Upper lobe of left lung (tissue), 6 donors: ENCODE measurements around the gene FAM3C. TPM values are rescaled to one million over a fixed set of nuclear protein-coding genes. Genes with fewer than 3 reads are reported as not detected.

ENCODE experiments used
- ATAC-seq, 2 donors: fragments of 200-7000 bp; cut with Tn5 transposase; one replicate each; pipeline ENCODE4 v1.9.1; 2022; ENCODE audit warnings: mild to moderate bottlenecking in 2 of 2, moderate library complexity in 2 of 2; ENCODE audit not compliant: low FRiP score in 2 of 2
- DNase-seq, 2 donors: peaks; one replicate each; pipeline ENCODE4 v3.0.0-alpha.2; 2019 to 2020
- H3K27ac ChIP-seq, 4 donors: fragments of 200-600 bp; sonication (generic); one replicate each; pipeline ENCODE4 v1.5.1; 2016 to 2019
- H3K27me3 ChIP-seq, 4 donors: fragments of 200-600 bp; sonication (generic); one replicate each; pipeline ENCODE4 v1.5.1; 2017 to 2019
- H3K36me3 ChIP-seq, 4 donors: fragments of 200-600 bp; sonication (generic); one replicate each; pipeline ENCODE4 v1.5.1; 2016 to 2019
- H3K4me1 ChIP-seq, 4 donors: fragments of 200-600 bp; sonication (generic); one replicate each; pipeline ENCODE4 v1.5.1; 2018 to 2019
- H3K4me3 ChIP-seq, 4 donors: fragments of 200-600 bp; sonication (generic); one replicate each; pipeline ENCODE4 v1.5.1; 2017 to 2019; ENCODE audit warnings: mild to moderate bottlenecking in 2 of 4, moderate library complexity in 1 of 4
- H3K9me3 ChIP-seq, 4 donors: fragments of 200-600 bp; sonication (generic); one replicate each; pipeline ENCODE4 v1.5.1; 2018 to 2019
- CTCF ChIP-seq, 6 experiments: fragments of 450-650 bp in 4 of 6; fragments of 200-600 bp in 2 of 6; sonication (generic) in 2 of 6; IDR thresholded peaks; one replicate each; pipeline ENCODE4 v1.5.1; 2016 to 2019; ENCODE audit warnings: antibody characterized with exemption in 6 of 6
- EP300 ChIP-seq, 4 donors: sonication (generic); formaldehyde crosslinking; IDR thresholded peaks; one replicate each; pipeline ENCODE4 v1.5.1; 2017; ENCODE audit warnings: antibody characterized with exemption in 4 of 4, control low read depth in 2 of 4
- POLR2A ChIP-seq, 4 donors: fragments of 450-650 bp; IDR thresholded peaks; one replicate each; pipeline ENCODE4 v1.5.1; 2016 to 2017; ENCODE audit warnings: antibody characterized with exemption in 4 of 4, mild to moderate bottlenecking in 2 of 4
- POLR2AphosphoS5 ChIP-seq, 2 donors: sonication (generic); formaldehyde crosslinking; IDR thresholded peaks; one replicate each; pipeline ENCODE4 v1.5.1; 2017; ENCODE audit warnings: antibody characterized with exemption in 2 of 2
- WGBS, 2 donors: methylation state at CpG; one replicate each; pipeline ENCODE4 v1.1.5; 2017 to 2018; 5-methylcytosine and 5-hydroxymethylcytosine counted together
- total RNA-seq, 6 donors: library from RNA; depleted of rRNA in 4 of 6; stranded (reverse); fragments of >200 nt in 4 of 6; gene quantifications; one replicate each; pipeline versions ENCODE4 v1.1.0 to v1.2.1, GENCODE V29; 2016 to 2021
- donor health status: DM: no; HTN: no; CAD: no; lungs with moderate emphysema.
- donor health status: DM: no; HTN: yes; CAD: no; lungs with severe emphysema.

FAM3C gene
- total RNA-seq, 6 donors from 2014 or later: 10.5 to 65.7 (median 34.9) TPM

GRCh38 chr7:121342631-121343030 lies 53.5 kb downstream of the FAM3C start:
- 88 to 94% methylated on average over 4 of the region's 4 CpGs for WGBS, 2 donors
- no peak for ATAC-seq
- peaks cover 0 to 12% (median 1%) of the 10 kb centered on the region in 4 donors for H3K36me3 ChIP-seq
- H3K4me1 ChIP-seq: peaks cover 0 to 4% (median 0%) of the 10 kb centered on the region in 4 donors
- DNase-seq: no peak
- H3K9me3 ChIP-seq: no peaks in the 10 kb centered on the region
- H3K27me3 ChIP-seq: no peaks in the 10 kb centered on the region
- no peak overlapping the region for H3K27ac ChIP-seq
- H3K4me3 ChIP-seq: no peak overlapping the region
- TF ChIP-seq EP300 (IDR thresholded peaks at IDR 0.05) (no peak), POLR2AphosphoS5 (IDR thresholded peaks at IDR 0.05) (no peak), CTCF (IDR thresholded peaks at IDR 0.05) (no peak), POLR2A (IDR thresholded peaks at IDR 0.05) (no peak)

- no peak for TF ChIP-seq CTCF (IDR thresholded peaks at IDR 0.05)
- no peak for TF ChIP-seq EP300 (IDR thresholded peaks at IDR 0.05)
- no peak for TF ChIP-seq POLR2AphosphoS5 (IDR thresholded peaks at IDR 0.05)
- no peak for TF ChIP-seq POLR2A (IDR thresholded peaks at IDR 0.05)
- ATAC-seq: no peak
- Histone ChIP-seq H3K9me3 (no peaks in the 10 kb centered on the region), H3K27ac (no peak overlapping the region), H3K27me3 (no peaks in the 10 kb centered on the region), H3K4me1 (peaks cover 0 to 4% (median 0%) of the 10 kb centered on the region in 4 donors), H3K4me3 (no peak overlapping the region), H3K36me3 (peaks cover 0 to 8% (median under 1%) of the 10 kb centered on the region in 4 donors)
- no peak for DNase-seq
Observed at GRCh38 chr7:121341933-121342332, 54.2 kb downstream of the FAM3C start.

GRCh38 chr7:121339082-121339481 lies 57.0 kb downstream of the FAM3C start:
- ATAC-seq: no peak
- H3K27me3 ChIP-seq: no peaks in the 10 kb centered on the region
- H3K4me1 ChIP-seq: no peaks in the 10 kb centered on the region
- 82 to 83% methylated on average over 5 of the region's 5 CpGs for whole genome bisulfite sequencing, 2 donors
- H3K27ac ChIP-seq: no peak overlapping the region
- H3K4me3 ChIP-seq: no peak overlapping the region
- H3K36me3 ChIP-seq: no peaks in the 10 kb centered on the region
- no peak for DNase-seq
- no peaks in the 10 kb centered on the region for H3K9me3 ChIP-seq
- TF ChIP-seq POLR2AphosphoS5 (IDR thresholded peaks at IDR 0.05) (no peak), CTCF (IDR thresholded peaks at IDR 0.05) (no peak)

GRCh38 chr7:121337398-121337797 lies 58.7 kb downstream of the FAM3C start:
- Histone ChIP-seq H3K27ac (no peak overlapping the region), H3K27me3 (no peaks in the 10 kb centered on the region), H3K4me1 (no peaks in the 10 kb centered on the region), H3K9me3 (no peaks in the 10 kb centered on the region), H3K36me3 (no peaks in the 10 kb centered on the region), H3K4me3 (no peak overlapping the region)
- ATAC-seq (no peak), DNase-seq (no peak)
- 8 to 14% methylated on average over 3 of the region's 3 CpGs for WGBS, 2 donors
- no peak for TF ChIP-seq CTCF (IDR thresholded peaks at IDR 0.05)
- no peak for TF ChIP-seq POLR2A (IDR thresholded peaks at IDR 0.05)
- no peak for TF ChIP-seq POLR2AphosphoS5 (IDR thresholded peaks at IDR 0.05)
- no peak for TF ChIP-seq EP300 (IDR thresholded peaks at IDR 0.05)

- peaks cover 0 to 2% (median 0%) of the 10 kb centered on the region in 4 donors for H3K27me3 ChIP-seq
- TF ChIP-seq POLR2AphosphoS5 (IDR thresholded peaks at IDR 0.05) (no peak), CTCF (IDR thresholded peaks at IDR 0.05) (no peak), POLR2A (IDR thresholded peaks at IDR 0.05) (no peak), EP300 (IDR thresholded peaks at IDR 0.05) (no peak)
- DNase-seq: no peak
- WGBS, 2 donors: 62 to 81% methylated on average over 3 of the region's 3 CpGs
- H3K4me3 ChIP-seq: no peak overlapping the region
- H3K4me1 ChIP-seq: no peaks in the 10 kb centered on the region
- ATAC-seq: no peak
- H3K36me3 ChIP-seq: no peaks in the 10 kb centered on the region
- no peaks in the 10 kb centered on the region for H3K9me3 ChIP-seq
- H3K27ac ChIP-seq: no peak overlapping the region
Observed at GRCh38 chr7:121336579-121336978, 59.5 kb downstream of the FAM3C start.
